HG03108 (cell line): ENCODE measurements around the gene RECQL5.

Source experiments
- ATAC-seq: cut with Tn5 transposase; IDR thresholded peaks from one replicate; pipeline ENCODE4 v1.9.1; 2021; ENCODE audit warnings: moderate library complexity; ENCODE audit not compliant: unreplicated experiment

RECQL5 gene

GRCh38 chr17:75619506-75620431, 47.2 kb downstream of the RECQL5 start:
- no peak for ATAC-seq

- no peak for ATAC-seq
These were observed 49.3 kb downstream of the RECQL5 start for GRCh38 chr17:75617675-75618074.

GRCh38 chr17:75617218-75617617, 49.7 kb downstream of the RECQL5 start:
- ATAC-seq, result no peak

- ATAC-seq, result no peak
These were observed 50.3 kb downstream of the RECQL5 start for GRCh38 chr17:75616521-75617122.

- ATAC-seq, result no peak
These were observed 51.7 kb downstream of the RECQL5 start for GRCh38 chr17:75615301-75615700.

GRCh38 chr17:75614556-75615270, 52.2 kb downstream of the RECQL5 start:
- ATAC-seq, result no peak

GRCh38 chr17:75614006-75614405, 52.9 kb downstream of the RECQL5 start:
- no peak for ATAC-seq

- no peak for ATAC-seq
These were observed 53.9 kb downstream of the RECQL5 start for GRCh38 chr17:75612906-75613626.

GRCh38 chr17:75611851-75612429, 55.0 kb downstream of the RECQL5 start:
- ATAC-seq, result no peak

GRCh38 chr17:75610103-75610984, 56.6 kb downstream of the RECQL5 start:
- no peak for ATAC-seq

- ATAC-seq, result no peak
These were observed 59.9 kb downstream of the RECQL5 start for GRCh38 chr17:75607086-75607485.

- no peak for ATAC-seq
These were observed 61.2 kb downstream of the RECQL5 start for GRCh38 chr17:75605790-75606189.

- ATAC-seq, result no peak
These were observed 62.8 kb downstream of the RECQL5 start for GRCh38 chr17:75604034-75604695.

GRCh38 chr17:75603123-75603522, 63.8 kb downstream of the RECQL5 start:
- no peak for ATAC-seq

GRCh38 chr17:75602644-75603043, 64.3 kb downstream of the RECQL5 start:
- ATAC-seq, result no peak

- no peak for ATAC-seq
These were observed 65.6 kb downstream of the RECQL5 start for GRCh38 chr17:75601057-75601987.

- ATAC-seq, result no peak
These were observed 70.5 kb downstream of the RECQL5 start for GRCh38 chr17:75596320-75597087.
